HG02870 (cell line): Measurements from ENCODE around the gene SCAMP1.

Source experiments
- ATAC-seq: cut with Tn5 transposase; IDR thresholded peaks from one replicate; pipeline ENCODE4 v1.9.1; 2021; ENCODE audit warnings: mild to moderate bottlenecking, moderate library complexity; ENCODE audit not compliant: unreplicated experiment

SCAMP1 gene

GRCh38 chr5:78490709-78491485 lies 130.5 kb downstream of the SCAMP1 start:
- no peak for ATAC-seq

DNA sequence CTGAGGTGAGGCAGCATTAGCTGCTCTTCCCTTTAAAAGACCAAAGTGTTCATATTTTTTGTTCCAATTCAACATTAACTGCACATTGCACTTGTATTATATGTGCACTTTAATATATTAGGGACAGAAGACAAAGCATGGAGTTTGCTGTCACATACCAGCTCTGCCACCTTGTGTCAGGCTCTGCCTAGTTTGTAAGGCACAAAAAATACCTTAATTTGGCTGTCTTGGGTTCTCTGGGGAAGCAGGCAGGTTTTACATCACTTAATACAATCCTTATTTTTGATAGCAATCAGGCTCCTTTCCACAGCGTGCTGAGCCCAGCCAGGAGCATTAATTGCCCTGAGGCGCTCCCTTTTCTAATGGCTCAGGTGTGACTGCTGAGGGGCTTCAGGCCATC lies 131.8 kb downstream of the SCAMP1 start:
- ATAC-seq: no peak

- ATAC-seq: no peak
Measured at GRCh38 chr5:78492650-78493049, 132.2 kb downstream of the SCAMP1 start.

DNA sequence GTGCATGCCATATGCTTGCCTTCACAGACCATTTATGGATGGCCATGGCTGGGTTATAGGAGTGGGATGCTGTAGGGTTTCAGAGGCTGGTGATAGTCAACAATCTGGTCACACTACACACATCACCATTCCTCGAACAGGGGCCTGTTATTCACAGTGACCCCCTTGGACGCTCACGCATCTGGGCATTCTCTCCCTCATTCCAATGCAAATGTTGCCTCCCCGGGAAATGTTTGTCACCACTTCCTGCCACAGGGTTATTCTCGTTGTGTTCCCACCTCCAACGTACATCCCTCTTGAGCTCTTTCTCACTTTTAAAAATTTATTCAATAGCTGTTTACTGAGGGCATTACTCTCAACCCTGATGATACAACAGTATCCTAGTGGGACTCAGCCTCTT lies 135.4 kb downstream of the SCAMP1 start:
- ATAC-seq: no peak

DNA sequence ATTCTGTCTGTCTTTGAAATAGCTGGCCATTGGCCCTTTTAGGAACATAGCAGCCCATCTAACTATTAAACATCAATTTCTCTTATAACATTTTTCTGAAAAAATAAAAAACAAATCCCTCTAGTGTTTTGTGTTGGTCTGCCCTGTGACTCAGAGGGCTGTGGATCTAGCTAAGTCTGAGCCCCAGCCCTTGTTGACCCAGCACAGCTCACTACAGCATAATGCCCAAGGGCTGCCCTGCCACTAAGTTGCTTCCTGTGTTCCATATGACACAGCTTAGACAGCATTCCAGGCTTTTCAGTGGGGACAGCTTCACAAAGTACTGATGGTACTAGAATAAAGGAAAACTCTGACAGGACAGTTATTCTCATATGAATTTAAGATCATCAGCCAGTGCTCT lies 136.0 kb downstream of the SCAMP1 start:
- no peak for ATAC-seq

GRCh38 chr5:78497573-78498533 lies 137.4 kb downstream of the SCAMP1 start:
- ATAC-seq: peak; percentile 60

DNA sequence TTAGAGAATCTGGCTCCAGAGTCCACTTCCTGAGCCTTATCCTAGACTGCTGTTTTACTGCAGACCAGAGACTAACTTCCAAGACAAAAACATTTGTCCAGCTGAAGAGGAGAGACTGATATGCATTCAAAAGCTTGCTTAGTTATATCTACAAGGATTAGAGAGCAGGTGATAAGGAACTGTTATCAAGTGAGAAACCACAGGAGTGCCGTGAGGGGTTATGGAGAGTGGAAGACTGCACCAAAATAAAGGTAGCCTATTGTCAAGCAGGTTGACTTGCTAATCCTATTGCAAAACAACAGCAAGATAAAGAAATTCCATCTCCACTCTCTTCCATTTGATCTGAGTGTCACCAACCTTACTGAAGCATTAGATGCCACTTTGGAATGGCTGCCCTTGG lies 139.1 kb downstream of the SCAMP1 start:
- ATAC-seq: no peak

DNA sequence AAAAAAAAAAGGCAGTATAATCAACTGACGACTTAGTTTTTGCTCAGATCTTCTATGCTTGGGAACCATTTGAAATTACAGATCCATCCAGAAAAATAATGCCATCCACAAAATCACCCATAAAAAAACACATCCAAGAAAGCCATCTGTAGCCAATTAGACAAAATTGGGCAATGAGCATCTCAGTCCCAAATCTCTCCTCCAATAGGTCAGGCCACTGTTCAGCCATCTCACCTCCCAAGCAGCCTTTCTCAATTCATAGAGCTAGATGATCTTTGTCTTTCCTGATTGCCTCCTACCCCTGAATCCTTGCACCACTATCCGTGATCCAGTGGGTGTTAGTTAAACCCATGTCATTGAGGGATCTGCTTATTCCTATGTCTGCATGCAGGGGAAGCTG lies 139.6 kb downstream of the SCAMP1 start:
- ATAC-seq: no peak

DNA sequence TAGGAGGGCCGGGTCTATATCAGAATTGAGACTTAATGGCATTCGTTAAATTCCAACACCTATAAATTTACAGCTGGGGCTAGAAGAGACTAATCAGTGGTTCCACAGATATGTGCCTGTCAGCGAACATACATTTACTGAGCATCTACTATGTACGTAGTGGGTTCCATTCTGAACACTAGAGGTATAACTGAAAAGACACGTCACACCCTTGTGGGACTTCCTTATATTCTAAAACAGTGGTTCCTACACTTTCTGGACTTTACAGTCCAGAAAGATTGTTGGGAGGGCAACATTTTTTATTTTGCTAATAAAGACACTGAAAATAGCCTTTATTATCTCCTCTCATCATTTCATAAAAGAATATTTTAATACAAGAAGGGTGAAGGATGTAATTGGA lies 140.5 kb downstream of the SCAMP1 start:
- no peak for ATAC-seq

DNA sequence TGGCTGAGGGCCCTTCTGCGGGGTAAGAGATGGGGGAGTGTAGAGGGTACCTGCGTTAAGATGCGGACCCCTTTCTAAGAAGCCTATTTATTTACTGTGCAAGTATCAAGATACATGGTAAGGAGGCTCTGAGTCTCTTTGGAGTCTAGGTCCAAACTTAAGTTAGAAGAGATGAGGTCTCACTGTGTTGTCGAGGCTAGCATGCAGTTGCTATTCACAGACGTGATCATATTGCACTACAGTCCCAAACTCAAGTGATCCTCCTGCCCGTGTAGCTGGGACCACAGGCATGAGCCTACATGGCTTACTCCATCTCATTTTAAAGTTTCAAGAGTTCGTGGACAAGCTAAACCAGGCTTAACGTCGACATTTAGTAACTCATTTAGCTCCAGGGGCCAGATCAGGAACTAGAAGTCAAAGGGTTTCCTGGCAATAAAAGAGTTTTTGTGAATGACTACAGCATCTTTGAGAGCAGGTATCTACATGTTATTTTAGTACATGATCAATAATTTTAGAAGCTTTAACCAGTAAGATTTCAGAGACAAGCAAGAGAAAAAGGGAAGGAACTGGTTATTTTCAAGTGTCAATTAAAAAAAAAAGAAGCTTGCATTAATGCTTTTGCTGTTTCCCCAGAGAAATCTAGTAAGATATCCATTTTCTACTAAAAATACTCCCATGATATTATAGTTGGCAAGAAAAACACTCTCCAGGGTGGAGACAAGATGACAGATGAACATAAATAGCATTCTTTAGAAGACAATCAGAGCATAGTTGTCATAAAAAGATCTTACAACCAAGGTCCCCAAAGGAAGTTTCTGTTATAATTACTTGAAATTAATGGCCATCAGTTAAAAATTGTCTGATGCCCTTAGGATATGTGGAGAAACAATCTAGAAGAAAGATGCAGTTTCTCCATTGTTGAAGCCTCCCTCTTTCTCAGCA lies 141.3 kb downstream of the SCAMP1 start:
- no peak for ATAC-seq

DNA sequence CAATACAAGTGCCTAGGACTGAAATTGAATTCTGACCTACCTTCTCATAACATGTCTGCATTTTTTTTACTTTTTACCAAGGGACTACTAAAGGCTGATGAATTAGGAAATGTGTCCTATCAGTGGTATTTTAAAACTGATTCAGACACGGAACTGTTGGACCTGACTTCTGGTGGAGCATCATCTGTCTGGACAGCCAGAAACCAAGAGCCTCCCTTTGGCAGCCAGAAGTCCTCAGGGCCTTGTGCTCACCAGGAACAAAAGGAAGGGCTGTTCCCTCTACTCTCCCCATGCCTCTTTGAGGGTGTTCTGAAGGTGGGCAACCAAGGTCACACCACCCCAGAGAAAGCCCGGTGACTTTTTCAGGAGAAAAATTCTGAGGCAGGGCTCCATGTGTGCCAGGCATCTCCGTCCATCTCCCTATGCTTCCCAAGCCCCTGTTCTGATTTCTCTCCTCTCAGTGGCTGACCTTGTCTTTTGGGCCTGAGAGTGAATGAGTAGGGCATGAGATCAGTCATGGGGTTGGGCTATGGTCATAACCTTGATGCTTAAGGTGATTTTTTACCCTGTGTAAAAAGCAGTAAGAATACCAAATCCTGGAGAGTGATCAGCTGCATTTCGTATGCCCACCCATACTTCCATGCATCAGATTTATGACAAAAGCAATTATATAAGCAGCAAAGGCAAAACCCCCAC lies 143.7 kb downstream of the SCAMP1 start:
- no peak for ATAC-seq

- no peak for ATAC-seq
Measured at GRCh38 chr5:78504704-78505677, 144.6 kb downstream of the SCAMP1 start.

DNA sequence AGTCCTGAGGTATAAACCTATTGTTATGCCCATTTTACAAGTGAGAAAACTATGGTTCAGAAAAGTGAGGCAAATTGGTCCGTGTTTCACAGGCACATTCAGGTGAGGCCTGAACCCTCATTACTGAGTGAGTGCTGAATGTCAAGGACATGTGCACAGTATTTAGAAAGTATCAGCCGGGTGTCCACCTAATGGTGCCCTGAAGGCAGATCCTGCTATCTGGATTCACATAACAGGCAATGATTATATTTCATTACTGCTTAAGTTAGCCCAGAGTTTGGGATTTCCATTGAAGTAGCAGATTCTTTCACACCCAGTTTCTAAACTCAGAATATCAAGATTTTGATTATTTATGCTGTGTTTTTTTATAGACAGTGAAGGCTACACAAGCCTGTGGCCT lies 145.4 kb downstream of the SCAMP1 start:
- no peak for ATAC-seq

DNA sequence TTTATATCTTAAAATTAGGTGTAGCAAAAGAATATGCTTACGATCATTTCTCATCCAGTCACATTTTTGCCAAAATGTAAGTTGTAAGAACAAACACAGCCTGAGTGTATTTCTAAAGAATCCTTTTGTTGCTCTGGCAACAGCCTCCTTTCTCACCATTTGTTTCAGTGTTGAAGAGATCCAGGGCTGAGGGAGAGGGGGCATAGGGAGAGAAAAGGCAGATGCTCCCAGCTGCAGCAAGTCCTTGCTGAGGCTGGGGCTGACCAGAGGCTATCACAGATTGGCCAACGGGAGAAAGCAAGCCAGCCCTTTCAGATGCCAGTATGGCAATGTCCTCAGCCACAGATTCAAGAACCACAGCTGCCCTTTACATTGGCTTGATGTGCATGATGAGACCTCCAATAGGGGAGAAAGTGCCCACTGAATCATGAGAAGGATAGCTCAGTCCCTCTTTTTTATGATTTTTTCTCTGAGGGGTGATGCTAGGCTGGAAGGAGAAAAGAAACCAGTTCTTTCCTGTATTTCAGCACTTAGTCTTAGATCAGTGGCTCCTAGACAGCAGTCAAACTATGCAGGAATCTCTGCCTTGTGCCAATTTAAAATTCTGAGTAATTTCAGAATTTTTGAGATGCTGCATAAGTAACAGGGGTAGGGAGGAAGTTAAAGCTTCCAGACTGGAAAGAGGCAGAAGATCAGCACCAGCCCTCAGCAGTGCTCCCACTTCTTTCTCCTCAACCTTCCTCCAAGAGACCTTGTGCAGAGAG lies 146.0 kb downstream of the SCAMP1 start:
- ATAC-seq: no peak

DNA sequence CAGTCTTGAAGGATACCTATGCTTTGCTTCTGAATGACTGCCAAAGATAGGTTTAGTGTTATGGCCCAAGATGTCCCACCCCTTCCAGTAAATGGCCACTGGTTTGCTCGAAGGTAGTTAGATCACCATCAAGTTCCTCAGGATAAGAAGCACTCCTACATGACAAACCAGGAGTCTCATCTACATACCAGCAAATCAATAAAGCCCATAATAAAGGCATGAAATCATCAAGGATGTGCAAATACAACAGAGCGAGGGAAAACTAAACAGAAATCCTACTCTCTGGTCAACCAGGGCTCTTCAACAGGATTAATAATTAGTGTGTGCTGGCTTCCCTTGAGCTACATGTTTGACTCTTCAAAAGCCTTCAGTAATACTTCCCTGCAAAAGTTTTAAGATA lies 147.1 kb downstream of the SCAMP1 start:
- ATAC-seq: no peak

- no peak for ATAC-seq
Measured at GRCh38 chr5:78508186-78508765, 147.9 kb downstream of the SCAMP1 start.

- ATAC-seq: no peak
Measured at GRCh38 chr5:78509145-78509865, 148.9 kb downstream of the SCAMP1 start.
